Measurements from ENCODE around the gene SPTBN5. TPM values are rescaled to one million over a fixed set of nuclear protein-coding genes. Genes with fewer than 3 reads are reported as not detected.

The SPTBN5 gene
- total and polyA plus RNA-seq, 8 donors: 0.32 to 11.4 (median 0.84) TPM

DNA sequence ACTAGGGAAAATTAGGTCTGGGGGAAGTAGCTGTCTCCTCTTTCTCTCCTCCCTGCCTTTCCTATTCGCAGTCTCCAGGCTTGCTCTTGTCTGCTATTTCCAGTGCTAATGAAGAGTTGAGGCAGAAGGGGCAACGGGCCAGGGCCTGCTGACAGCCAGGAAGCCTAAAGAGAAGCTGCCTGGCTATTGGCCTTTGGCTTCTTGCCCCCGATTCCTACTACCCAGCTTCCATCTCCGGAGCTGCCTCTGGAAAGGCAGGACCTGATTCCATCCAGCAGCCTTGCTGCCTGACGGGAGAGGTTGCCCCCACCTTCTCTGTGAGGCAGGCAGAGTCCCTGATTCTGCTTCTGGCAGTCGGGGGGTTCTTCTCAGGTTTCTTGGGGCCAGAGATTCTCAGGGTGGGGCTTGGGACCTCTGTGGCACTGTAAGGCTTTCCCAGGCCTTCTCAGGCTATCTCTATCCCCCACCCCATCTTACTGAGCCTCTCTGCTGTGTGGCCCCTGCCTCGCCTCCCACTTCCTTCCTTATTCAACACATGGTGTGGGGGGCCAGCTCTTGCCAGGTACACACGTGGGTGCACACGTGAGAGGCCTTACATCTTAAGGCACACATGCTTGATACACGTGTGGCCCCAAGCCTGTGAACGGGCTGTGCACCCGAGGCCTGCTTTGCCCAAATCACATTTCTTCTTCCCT is 84.2 kb downstream of the SPTBN5 start:
- no peaks in the 10 kb centered on the region for H3K9me3 ChIP-seq
- DNase-seq: no peak
- 78 to 81% methylated on average over 12 of the region's 12 CpGs for WGBS, 2 donors
- TF ChIP-seq, protein P1, sequence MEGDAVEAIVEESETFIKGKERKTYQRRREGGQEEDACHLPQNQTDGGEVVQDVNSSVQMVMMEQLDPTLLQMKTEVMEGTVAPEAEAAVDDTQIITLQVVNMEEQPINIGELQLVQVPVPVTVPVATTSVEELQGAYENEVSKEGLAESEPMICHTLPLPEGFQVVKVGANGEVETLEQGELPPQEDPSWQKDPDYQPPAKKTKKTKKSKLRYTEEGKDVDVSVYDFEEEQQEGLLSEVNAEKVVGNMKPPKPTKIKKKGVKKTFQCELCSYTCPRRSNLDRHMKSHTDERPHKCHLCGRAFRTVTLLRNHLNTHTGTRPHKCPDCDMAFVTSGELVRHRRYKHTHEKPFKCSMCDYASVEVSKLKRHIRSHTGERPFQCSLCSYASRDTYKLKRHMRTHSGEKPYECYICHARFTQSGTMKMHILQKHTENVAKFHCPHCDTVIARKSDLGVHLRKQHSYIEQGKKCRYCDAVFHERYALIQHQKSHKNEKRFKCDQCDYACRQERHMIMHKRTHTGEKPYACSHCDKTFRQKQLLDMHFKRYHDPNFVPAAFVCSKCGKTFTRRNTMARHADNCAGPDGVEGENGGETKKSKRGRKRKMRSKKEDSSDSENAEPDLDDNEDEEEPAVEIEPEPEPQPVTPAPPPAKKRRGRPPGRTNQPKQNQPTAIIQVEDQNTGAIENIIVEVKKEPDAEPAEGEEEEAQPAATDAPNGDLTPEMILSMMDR (IDR thresholded peaks at IDR 0.05): no peak
- no peak overlapping the region for H3K4me3 ChIP-seq
- no peaks in the 10 kb centered on the region for H3K4me1 ChIP-seq
- no peak for FAIRE-seq
- intact Hi-C loops (cut with DNase I): loop anchor here in 2 of 3 donors (5.0 to 10.0 kb wide), 2 partner anchors 37 to 205 kb away; partner anchors contain the start of gene MAPKBP1 (in 1 of the 2)
- no peak overlapping the region for H3K27ac ChIP-seq
- no peaks in the 10 kb centered on the region for H3K27me3 ChIP-seq
- no peaks in the 10 kb centered on the region for H3K36me3 ChIP-seq
- ATAC-seq: no peak

DNA sequence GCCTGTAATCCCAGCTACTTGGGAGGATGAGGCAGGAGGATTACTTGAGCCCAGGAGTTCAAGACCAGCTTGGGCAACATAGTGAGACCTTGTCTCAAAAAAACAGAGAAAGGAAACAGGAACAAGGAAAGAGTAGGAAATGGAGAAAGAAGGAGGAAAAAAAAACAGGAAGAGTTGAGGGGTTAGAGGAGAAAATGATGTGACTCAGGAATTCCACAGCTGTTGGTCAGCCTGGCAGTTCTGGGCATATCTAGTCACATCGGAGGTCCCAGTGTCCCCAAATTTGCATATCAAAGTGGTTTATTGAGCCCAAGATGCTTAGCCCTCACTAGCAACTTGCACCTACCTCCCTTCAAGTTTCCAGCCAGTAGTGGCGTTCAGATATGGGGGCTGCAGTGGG is 84.7 kb downstream of the SPTBN5 start:
- DNase-seq (no peak), ATAC-seq (no peak), FAIRE-seq (no peak)
- TF ChIP-seq, protein P1 (IDR thresholded peaks at IDR 0.05): no peak
- no peaks in the 10 kb centered on the region for H3K27me3 ChIP-seq
- H3K36me3 ChIP-seq: no peaks in the 10 kb centered on the region
- intact Hi-C loops (cut with DNase I): loop anchor here in 1 of 3 donors (10.0 kb wide), 1 partner anchor 204 kb away; no protein-coding TSS in a partner anchor
- no peak overlapping the region for H3K27ac ChIP-seq
- 91 to 94% methylated on average over 2 of the region's 2 CpGs for WGBS, 2 donors
- H3K4me1 ChIP-seq: no peaks in the 10 kb centered on the region
- H3K9me3 ChIP-seq: no peaks in the 10 kb centered on the region
- no peak overlapping the region for H3K4me3 ChIP-seq

DNA sequence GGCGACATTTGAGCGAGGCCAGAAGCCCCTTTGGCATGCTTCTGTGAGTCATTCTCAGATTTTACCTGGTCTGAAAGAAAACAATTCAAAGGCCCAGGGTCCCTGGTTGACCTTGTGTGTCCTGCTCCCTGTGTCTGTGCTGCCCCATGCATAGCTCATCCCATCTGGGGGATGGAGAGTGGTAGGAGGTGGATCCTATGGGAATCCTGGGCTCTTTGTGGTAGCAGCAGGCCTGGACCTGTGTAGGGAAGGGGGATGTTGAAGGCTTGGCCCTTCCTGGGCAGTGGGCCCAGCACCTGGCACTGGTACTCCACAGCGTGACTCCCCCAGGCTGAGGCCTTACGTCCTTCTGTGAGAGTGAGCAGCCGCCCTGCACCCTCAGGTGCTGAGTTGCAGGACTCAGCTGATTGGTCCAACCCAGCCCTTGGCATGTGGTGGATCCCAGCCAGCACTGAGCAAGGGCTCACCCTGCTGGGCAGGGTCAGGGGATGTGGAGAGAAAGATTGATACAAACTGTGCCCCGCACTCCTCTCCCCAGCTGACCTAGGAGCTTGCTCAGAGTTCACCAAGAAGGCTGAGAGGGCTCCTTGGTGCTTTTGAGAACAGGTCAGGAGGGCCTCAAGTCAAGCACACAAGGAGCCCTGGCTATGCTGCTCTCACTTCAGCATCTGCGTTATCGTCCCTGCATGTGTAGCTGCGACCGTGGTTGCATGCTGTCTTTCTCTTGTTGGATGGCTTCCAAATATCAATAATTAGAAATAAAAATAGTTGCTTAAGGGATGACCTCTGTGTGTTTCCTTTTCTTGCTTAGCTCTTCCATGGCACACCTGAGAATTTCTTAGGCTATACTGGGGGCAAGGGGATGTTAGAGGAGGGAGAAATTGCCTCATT is 87.3 kb downstream of the SPTBN5 start:
- TF ChIP-seq, protein P1 (IDR thresholded peaks at IDR 0.05): no peak
- H3K9me3 ChIP-seq: no peaks in the 10 kb centered on the region
- H3K27ac ChIP-seq: no peak overlapping the region
- no peak overlapping the region for H3K4me3 ChIP-seq
- ATAC-seq: peak; percentile 19 to 65 (median 37)
- FAIRE-seq: no peak
- WGBS, 2 donors: 78 to 84% methylated on average over 10 of the region's 10 CpGs
- no peaks in the 10 kb centered on the region for H3K36me3 ChIP-seq
- DNase-seq: peak in 2 of 6 donors; percentile 54
- no peaks in the 10 kb centered on the region for H3K4me1 ChIP-seq
- H3K27me3 ChIP-seq: no peaks in the 10 kb centered on the region
- intact Hi-C loops (cut with DNase I): loop anchor here in 1 of 3 donors (10.0 kb wide), 1 partner anchor 202 kb away; no protein-coding TSS in a partner anchor

DNA sequence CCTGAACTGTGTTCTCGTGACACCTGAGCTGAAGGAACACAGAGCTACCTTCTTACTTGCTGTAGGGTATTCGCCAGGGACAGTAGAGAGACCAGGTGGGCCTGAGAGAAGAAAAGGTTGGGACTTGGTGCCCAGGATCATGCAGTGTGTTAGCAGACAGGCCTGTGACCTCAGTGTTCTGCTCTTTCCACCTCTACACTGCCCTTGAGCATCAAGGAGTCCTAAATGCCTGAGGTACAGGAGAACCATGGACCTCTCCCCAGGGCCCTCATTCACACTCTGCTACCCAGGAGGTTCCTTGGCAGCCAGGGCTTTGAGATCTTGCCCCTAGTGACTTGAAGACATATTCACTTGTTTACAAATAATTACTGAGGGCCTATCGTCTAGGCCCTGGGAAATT is 88.1 kb downstream of the SPTBN5 start:
- ATAC-seq (no peak), DNase-seq (no peak), FAIRE-seq (no peak)
- H3K36me3 ChIP-seq: no peaks in the 10 kb centered on the region
- intact Hi-C loops (cut with DNase I): loop anchor here in 1 of 3 donors (10.0 kb wide), 1 partner anchor 201 kb away; no protein-coding TSS in a partner anchor
- H3K9me3 ChIP-seq: no peaks in the 10 kb centered on the region
- no peak overlapping the region for H3K4me3 ChIP-seq
- TF ChIP-seq, protein P1 (IDR thresholded peaks at IDR 0.05): no peak
- WGBS, 2 donors: 82 to 83% methylated on average over 3 of the region's 3 CpGs
- H3K27me3 ChIP-seq: no peaks in the 10 kb centered on the region
- H3K4me1 ChIP-seq: no peaks in the 10 kb centered on the region
- no peak overlapping the region for H3K27ac ChIP-seq

Measured in pancreas (tissue), 10 donors.